Stimulated activated naive B cell treated with anti-CD40 and anti-IgM and Interleukin-4, amounts not matched to agents 10 μg/mL and 1 μg/mL and 100 μg/mL, for 72 hours (primary cell): Measurements from ENCODE around the gene TM9SF1.

Experiments
- ATAC-seq, 2 donors: fragments of 150-1000 bp; cut with Tn5 transposase; replicated peaks; 2 replicates each; pipeline ENCODE4 v1.10.0; 2021; ENCODE audit warnings: moderate library complexity in 1 of 2
- DNase-seq: peaks from one replicate; pipeline ENCODE4 v3.0.0; 2021
- H3K27ac Mint-ChIP-seq: one replicate; pipeline ENCODE4 v1.8.0; 2022; ENCODE audit warnings: mild to moderate bottlenecking, mixed read lengths
- H3K27me3 Mint-ChIP-seq, 2 donors: one replicate each; pipeline ENCODE4 v1.8.0; 2022; ENCODE audit warnings: mixed read lengths in 2 of 2
- H3K36me3 Mint-ChIP-seq, 2 donors: one replicate each; pipeline ENCODE4 v1.8.0; 2022; ENCODE audit warnings: mixed read lengths in 2 of 2, mild to moderate bottlenecking in 1 of 2
- H3K4me1 Mint-ChIP-seq, 2 donors: one replicate each; pipeline ENCODE4 v1.8.0; 2022; ENCODE audit warnings: mixed read lengths in 2 of 2, mild to moderate bottlenecking in 1 of 2
- H3K4me3 Mint-ChIP-seq, 2 donors: one replicate each; pipeline ENCODE4 v1.8.0; 2022; ENCODE audit warnings: mild to moderate bottlenecking in 2 of 2, mixed read lengths in 2 of 2, moderate library complexity in 1 of 2
- H3K9me3 Mint-ChIP-seq, 2 donors: one replicate each; pipeline ENCODE4 v1.8.0; 2022; ENCODE audit warnings: mixed read lengths in 2 of 2, mild to moderate bottlenecking in 1 of 2

The TM9SF1 gene

DNA sequence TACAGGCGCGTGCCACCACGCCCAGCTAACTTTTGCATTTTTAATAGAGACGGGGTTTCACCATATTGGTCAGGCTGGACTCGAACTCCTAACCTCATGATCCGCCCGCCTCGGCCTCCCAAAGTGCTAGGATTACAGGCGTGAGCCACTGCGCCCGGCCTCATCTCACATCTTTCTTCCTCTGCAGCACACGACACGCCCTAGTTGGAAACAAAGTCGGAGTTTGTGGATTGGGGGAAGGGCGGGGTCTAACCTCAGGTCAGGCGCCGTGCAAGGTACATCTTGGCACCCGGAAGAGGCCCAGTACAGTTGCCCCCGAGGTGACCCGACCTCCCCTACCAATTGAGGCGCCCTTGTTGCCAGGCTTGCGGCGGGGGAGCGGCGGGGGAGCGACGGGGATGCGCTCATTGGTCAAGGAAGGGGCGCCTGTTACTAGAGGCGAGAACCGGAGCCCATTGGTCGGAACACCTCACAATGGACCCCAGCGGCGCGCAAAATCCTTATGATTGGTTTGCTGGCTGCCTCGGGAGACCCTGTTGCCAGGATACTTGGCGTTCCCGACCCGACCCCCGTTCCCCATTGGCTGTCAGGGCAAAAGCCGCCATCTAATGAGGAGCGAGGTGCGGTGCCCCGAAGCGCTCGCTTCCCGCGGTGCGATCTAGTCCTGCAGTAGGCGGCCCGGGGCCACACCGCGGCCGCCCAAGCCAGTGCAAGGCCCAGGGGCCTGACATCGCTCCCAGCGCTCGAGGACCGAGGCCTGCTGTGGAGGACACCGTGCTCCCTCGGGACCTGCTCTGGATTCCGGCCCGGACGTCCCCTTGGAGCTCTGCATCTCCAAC, 23.6 kb downstream of the TM9SF1 start, which contains the start of gene REC8:
Gene REC8 (plus strand): TSS at position 659 of the 839 bp plus-strand sequence. CDS start 473 bp downstream, outside the sequence.
- peaks cover 22 to 31% of the 10 kb centered on the region in 2 donors for H3K36me3 Mint-ChIP-seq
- peak; percentile 71 for DNase-seq
- H3K27ac Mint-ChIP-seq: peak within 1 kb of the TSS; percentile 75
- ATAC-seq: peak; percentile 87 to 90
- peaks cover 15 to 29% of the 10 kb centered on the region in 2 donors for H3K4me1 Mint-ChIP-seq
- no peaks in the 10 kb centered on the region for H3K27me3 Mint-ChIP-seq
- H3K9me3 Mint-ChIP-seq: no peaks in the 10 kb centered on the region
- peak within 1 kb of the TSS; percentile 84 to 99 for H3K4me3 Mint-ChIP-seq

DNA sequence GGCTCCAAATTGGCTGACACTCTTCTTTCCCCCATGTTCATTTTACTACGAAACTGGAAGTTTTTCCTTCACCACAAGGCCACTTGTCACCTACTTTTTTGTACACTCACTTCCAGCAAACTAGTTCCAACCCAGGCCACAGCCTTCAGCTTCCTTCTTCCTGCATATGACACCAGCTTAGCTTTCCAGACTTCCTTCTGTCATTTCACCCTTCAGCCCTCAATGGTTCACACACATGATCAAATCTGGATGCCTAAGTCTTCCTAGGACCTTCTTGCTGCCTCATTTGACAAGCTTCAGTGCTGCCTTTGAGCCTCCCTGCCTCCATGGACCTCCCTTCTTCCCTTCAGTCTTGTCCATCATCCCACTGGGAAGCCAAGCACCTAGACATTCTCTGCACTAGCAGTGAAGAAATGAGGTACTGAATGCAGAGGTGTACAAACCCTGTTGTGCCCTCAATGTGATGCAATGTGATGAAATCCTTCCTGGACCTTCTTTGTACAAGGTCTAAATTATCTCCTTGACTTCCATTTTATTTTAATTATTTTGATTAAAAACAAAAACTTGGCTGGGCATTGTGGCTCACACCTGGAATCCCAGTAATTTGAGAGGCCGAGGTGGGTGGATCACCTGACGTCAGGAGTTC, 27.6 kb downstream of the TM9SF1 start:
- H3K4me3 Mint-ChIP-seq: no peak overlapping the region

DNA sequence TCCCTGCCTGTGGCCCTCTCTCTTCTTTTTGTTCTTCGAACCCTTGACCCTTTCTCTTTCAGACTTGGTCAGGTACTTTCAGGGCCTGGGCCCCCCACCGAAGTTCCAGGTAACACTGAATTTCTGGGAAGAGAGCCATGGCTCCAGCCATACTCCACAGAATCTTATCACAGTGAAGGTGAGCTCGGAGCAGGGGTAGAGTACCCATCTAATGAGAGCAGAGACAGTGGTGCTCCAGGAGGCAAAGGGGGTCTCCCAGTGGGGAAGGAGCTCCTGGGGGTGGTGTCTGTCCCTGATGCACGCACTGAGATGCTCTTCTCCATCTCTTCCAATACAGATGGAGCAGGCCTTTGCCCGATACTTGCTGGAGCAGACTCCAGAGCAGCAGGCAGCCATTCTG, 29.5 kb downstream of the TM9SF1 start:
- no peaks in the 10 kb centered on the region for H3K27me3 Mint-ChIP-seq
- DNase-seq (no peak), ATAC-seq (no peak)
- peak overlapping the region; percentile 82 for H3K27ac Mint-ChIP-seq
- peaks cover 34 to 54% of the 10 kb centered on the region in 2 donors for H3K4me1 Mint-ChIP-seq
- peaks cover 65 to 74% of the 10 kb centered on the region in 2 donors for H3K36me3 Mint-ChIP-seq
- no peak overlapping the region for H3K4me3 Mint-ChIP-seq
- H3K9me3 Mint-ChIP-seq: no peaks in the 10 kb centered on the region

More for the DNA sequence above, 27.6 kb downstream of the TM9SF1 start:
- Mint-ChIP-seq H3K27me3 (no peaks in the 10 kb centered on the region), H3K27ac (peak overlapping the region; percentile 37), H3K9me3 (no peaks in the 10 kb centered on the region), H3K4me1 (peaks cover 36 to 57% of the 10 kb centered on the region in 2 donors), H3K36me3 (peaks cover 58 to 65% of the 10 kb centered on the region in 2 donors)
- DNase-seq: no peak
- no peak for ATAC-seq

DNA sequence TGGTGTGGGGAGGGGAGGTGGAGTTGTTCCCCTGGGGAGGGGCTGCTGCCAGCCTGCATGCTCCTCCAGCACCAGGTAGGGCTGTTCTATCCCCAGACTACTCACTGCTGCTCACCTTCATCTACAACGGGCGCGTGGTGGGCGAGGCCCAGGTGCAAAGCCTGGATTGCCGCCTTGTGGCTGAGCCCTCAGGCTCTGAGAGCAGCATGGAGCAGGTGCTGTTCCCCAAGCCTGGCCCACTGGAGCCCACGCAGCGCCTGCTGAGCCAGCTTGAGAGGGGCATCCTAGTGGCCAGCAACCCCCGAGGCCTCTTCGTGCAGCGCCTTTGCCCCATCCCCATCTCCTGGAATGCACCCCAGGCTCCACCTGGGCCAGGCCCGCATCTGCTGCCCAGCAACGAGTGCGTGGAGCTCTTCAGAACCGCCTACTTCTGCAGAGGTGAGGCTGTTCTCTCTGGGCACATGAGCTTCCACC, 30.7 kb downstream of the TM9SF1 start:
- H3K9me3 Mint-ChIP-seq: no peaks in the 10 kb centered on the region
- H3K4me3 Mint-ChIP-seq: no peak overlapping the region
- DNase-seq (no peak), ATAC-seq (no peak)
- no peaks in the 10 kb centered on the region for H3K27me3 Mint-ChIP-seq
- H3K27ac Mint-ChIP-seq: peak overlapping the region; percentile 34
- peaks cover 42 to 65% of the 10 kb centered on the region in 2 donors for H3K4me1 Mint-ChIP-seq
- peaks cover 72 to 80% of the 10 kb centered on the region in 2 donors for H3K36me3 Mint-ChIP-seq

DNA sequence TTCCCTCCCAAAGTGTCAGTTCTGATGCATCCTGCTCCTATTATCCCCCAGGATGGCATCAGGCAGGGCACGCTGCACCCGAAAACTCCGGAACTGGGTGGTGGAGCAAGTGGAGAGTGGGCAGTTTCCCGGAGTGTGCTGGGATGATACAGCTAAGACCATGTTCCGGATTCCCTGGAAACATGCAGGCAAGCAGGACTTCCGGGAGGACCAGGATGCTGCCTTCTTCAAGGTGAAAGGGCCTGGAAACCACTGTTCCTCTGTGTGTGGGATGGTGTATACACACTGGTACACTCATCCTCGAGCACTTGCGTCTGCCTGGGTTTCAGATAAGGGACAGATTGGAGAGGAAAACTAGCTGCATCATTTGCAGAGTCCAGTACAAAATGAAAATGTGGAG, 33.1 kb downstream of the TM9SF1 start:
- Mint-ChIP-seq H3K27me3 (no peaks in the 10 kb centered on the region), H3K4me3 (peak overlapping the region; percentile 88 to 91), H3K36me3 (peaks cover 73 to 78% of the 10 kb centered on the region in 2 donors), H3K4me1 (peaks cover 37 to 66% of the 10 kb centered on the region in 2 donors), H3K9me3 (no peaks in the 10 kb centered on the region), H3K27ac (peak overlapping the region; percentile 94)
- no peak for DNase-seq
- ATAC-seq: no peak

DNA sequence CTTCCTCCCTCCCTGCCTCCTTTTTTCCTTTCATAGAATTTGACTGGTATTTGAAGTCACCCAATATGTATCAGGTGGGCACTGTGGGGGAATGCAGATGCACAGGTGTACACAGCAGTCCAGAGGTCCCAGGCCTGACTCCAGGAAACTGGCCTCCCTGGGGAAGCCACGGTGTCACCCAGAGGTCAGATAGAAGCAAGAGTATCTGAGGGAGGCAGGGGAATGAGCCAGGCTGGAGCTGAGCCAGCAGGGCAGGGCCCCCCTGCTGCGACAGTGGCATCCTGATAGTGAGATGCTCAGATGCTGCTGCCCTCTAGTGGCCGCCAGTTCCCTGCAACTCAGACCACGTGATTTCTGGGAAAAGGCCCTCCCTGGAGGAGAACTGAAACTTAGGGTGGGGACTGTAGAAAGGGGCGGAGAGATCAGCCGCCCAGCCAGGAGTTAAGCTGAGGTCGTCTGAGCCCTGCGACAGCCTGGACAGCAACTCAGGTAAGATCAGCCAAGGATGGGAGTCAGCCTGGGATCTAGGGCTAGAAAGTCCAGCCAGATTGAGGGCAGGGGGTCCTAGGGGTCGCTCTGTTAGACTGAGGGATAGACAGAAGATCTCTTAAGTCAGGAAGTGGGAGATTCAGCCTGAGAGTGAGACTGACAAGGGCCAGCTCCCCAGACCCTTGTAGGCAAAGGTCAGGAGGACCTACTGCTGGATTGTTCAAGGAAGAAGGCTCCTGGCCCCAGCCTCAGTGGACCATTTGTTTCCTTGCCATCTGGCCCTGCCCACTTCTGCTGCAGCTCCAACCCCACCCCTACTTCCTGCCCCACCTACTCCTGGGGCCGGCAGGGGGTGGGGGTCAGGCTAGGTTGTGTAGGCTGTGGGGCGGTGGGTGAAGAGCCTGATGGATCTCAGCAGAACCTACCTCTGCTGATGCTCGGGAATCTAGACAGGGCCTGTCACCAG, 34.1 kb downstream of the TM9SF1 start, which contains the start of gene IRF9:
Gene IRF9 (plus strand): TSS at position 416 of the 955 bp plus-strand sequence. CDS start 880 bp downstream, outside the sequence.
- no peaks in the 10 kb centered on the region for H3K9me3 Mint-ChIP-seq
- H3K4me1 Mint-ChIP-seq: peaks cover 40 to 61% of the 10 kb centered on the region in 2 donors
- no peaks in the 10 kb centered on the region for H3K27me3 Mint-ChIP-seq
- peak within 1 kb of the TSS; percentile 94 for H3K27ac Mint-ChIP-seq
- peaks cover 69 to 74% of the 10 kb centered on the region in 2 donors for H3K36me3 Mint-ChIP-seq
- ATAC-seq: peak; percentile 97
- H3K4me3 Mint-ChIP-seq: peak within 1 kb of the TSS; percentile 88 to 91
- DNase-seq: peak; percentile 93

DNA sequence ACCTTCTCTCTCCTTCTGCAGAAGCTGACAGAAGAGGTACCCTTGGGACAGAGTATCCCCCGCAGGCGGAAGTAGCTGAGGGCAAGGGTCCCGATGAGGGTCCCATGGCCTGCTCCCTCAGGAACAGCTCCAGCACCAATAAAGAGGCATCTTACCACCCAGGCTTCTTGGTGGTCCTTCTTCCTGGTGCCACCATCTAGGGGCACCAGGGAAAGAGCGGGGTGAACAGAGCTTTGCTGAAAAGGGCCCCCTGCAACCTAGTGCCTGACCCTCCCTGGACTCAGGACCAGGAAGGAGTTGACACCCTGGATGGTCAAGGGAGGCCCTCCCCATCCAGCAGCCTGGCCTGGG, 34.8 kb downstream of the TM9SF1 start:
- Mint-ChIP-seq H3K4me1 (peaks cover 39 to 57% of the 10 kb centered on the region in 2 donors), H3K9me3 (no peaks in the 10 kb centered on the region)

DNA sequence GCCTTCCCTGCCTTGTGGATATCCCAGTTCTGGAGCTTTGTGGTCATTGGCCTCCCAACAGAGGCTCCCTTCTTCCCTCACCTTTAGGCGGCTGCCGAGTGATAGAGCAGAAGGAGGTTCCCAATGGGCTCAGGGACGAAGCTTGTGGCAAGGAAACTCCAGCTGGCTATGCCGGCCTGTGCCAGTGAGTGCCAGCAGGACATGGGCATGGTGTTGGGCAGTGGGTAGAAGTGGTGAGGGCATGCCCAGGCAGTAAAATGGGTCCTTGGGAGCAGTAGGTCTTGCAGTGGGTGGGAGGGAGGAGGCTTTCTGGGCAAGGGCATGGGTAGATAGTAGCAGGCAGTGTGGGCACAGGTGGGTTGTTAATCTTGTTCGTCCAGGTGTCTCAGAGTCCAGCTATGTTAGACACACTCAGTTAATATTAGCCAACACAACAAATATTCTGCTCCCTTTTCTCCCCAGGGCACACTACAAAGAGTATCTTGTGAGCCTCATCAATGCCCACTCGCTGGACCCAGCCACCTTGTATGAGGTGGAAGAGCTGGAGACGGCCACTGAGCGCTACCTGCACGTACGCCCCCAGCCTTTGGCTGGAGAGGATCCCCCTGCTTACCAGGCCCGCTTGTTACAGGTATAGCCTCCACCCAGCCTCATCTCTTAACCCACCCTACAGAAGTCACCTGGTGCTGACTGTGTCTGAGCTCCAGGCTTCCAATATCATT, 35.3 kb downstream of the TM9SF1 start:
- peaks cover 69 to 73% of the 10 kb centered on the region in 2 donors for H3K36me3 Mint-ChIP-seq
- no peak overlapping the region for H3K4me3 Mint-ChIP-seq
- H3K9me3 Mint-ChIP-seq: no peaks in the 10 kb centered on the region
- DNase-seq (no peak), ATAC-seq (no peak)
- H3K27me3 Mint-ChIP-seq: no peaks in the 10 kb centered on the region
- peak overlapping the region; percentile 94 for H3K27ac Mint-ChIP-seq
- peaks cover 36 to 51% of the 10 kb centered on the region in 2 donors for H3K4me1 Mint-ChIP-seq

More for the DNA sequence above, 34.8 kb downstream of the TM9SF1 start:
- DNase-seq: no peak
- peak overlapping the region; percentile 94 for H3K27ac Mint-ChIP-seq
- H3K36me3 Mint-ChIP-seq: peaks cover 69 to 74% of the 10 kb centered on the region in 2 donors
- no peak overlapping the region for H3K4me3 Mint-ChIP-seq
- no peaks in the 10 kb centered on the region for H3K27me3 Mint-ChIP-seq
- no peak for ATAC-seq

DNA sequence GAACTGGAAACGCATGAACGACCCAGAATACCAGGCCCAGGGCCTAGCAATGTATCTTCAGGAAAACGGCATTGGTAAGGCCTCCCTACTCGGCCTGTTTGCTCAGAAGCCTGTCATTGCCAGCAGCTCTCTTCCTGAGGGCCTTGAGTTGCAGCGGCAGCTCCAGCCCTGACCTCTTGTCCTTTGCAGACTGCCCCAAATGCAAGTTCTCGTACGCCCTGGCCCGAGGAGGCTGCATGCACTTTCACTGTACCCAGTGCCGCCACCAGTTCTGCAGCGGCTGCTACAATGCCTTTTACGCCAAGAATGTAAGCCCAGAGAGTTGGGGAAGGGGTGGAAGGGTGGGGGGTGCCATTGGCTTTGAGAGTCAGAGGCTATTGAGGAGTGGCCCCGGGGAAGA, 37.9 kb downstream of the TM9SF1 start:
- ATAC-seq: no peak
- Mint-ChIP-seq H3K9me3 (no peaks in the 10 kb centered on the region), H3K36me3 (peaks cover 47 to 52% of the 10 kb centered on the region in 2 donors), H3K4me1 (peaks cover 19 to 25% of the 10 kb centered on the region in 2 donors), H3K4me3 (no peak overlapping the region), H3K27me3 (no peaks in the 10 kb centered on the region), H3K27ac (peak overlapping the region; percentile 7)
- DNase-seq: no peak

DNA sequence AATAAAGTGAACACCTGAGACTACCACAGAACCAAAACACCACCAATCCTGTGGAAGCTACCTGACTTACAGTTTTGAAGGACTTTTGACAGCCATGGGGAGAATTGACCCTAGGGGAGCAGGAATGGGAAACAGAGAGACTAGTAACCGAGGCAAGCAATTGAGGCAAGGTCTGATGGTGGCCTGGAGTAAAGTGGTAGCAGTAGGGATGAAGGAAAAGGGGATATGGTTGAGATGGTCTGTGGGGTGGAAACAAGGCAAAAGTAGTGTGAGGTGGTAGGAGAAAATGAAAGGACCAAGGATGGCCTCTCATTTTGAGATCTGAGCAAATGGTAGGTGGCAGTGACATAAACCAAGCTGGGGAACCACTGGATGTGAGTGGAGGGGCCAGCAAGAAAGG, 38.4 kb downstream of the TM9SF1 start:
- Mint-ChIP-seq H3K4me1 (peaks cover 15 to 20% of the 10 kb centered on the region in 2 donors), H3K36me3 (peaks cover 45 to 50% of the 10 kb centered on the region in 2 donors), H3K4me3 (no peak overlapping the region), H3K9me3 (no peaks in the 10 kb centered on the region), H3K27me3 (no peaks in the 10 kb centered on the region), H3K27ac (peak overlapping the region; percentile 7)
- ATAC-seq (no peak), DNase-seq (no peak)

DNA sequence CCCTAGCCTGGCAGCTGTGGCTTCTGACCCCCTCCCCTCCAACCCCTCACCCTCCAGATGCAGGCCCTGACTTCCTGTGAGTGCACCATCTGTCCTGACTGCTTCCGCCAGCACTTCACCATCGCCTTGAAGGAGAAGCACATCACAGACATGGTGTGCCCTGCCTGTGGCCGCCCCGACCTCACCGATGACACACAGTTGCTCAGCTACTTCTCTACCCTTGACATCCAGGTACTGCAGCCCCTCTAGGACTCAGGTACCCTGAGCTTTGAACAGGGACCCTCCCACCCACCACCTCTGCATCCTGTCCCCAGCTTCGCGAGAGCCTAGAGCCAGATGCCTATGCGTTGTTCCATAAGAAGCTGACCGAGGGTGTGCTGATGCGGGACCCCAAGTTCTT, 40.1 kb downstream of the TM9SF1 start:
- Mint-ChIP-seq H3K9me3 (no peaks in the 10 kb centered on the region), H3K27me3 (no peaks in the 10 kb centered on the region), H3K4me1 (peaks cover 12 to 15% of the 10 kb centered on the region in 2 donors), H3K4me3 (no peak overlapping the region), H3K27ac (no peak overlapping the region), H3K36me3 (peaks cover 44 to 48% of the 10 kb centered on the region in 2 donors)
- ATAC-seq (no peak), DNase-seq (no peak)

DNA sequence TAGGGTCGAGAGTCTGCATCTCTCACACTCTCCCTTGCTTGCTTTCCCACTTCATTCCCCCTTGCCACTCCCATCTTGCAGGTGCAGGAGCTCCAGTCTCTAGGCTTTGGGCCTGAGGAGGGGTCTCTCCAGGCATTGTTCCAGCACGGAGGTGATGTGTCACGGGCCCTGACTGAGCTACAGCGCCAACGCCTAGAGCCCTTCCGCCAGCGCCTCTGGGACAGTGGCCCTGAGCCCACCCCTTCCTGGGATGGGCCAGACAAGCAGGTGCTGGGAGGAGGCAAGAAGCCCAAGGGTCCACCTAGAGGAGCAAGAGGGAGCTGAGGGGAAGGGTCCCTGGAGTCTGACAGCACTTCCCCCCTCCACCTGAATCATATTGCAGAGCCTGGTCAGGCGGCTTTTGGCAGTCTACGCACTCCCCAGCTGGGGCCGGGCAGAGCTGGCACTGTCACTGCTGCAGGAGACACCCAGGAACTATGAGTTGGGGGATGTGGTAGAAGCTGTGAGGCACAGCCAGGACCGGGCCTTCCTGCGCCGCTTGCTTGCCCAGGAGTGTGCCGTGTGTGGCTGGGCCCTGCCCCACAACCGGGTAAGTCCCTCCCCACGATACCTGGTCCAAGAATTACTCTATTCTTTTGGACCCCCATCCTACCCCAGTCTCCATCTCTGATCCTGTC, 43.7 kb downstream of the TM9SF1 start:
- no peak overlapping the region for H3K4me3 Mint-ChIP-seq
- no peak for DNase-seq
- peaks cover 18 to 30% of the 10 kb centered on the region in 2 donors for H3K4me1 Mint-ChIP-seq
- no peaks in the 10 kb centered on the region for H3K27me3 Mint-ChIP-seq
- no peak for ATAC-seq
- H3K27ac Mint-ChIP-seq: no peak overlapping the region
- H3K36me3 Mint-ChIP-seq: peaks cover 38 to 39% of the 10 kb centered on the region in 2 donors
- no peaks in the 10 kb centered on the region for H3K9me3 Mint-ChIP-seq

DNA sequence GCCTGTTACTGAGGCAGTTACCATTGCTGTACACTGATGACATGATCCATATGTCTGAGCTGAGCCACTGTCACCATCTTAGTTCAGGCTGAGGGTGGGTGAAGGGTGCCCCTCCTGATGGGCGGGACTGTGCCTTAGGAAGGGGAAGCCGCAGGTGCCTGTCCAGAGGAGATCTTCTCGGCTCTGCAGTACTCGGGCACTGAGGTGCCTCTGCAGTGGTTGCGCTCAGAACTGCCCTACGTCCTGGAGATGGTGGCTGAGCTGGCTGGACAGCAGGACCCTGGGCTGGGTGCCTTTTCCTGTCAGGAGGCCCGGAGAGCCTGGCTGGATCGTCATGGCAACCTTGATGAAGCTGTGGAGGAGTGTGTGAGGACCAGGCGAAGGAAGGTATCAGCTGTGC, 44.2 kb downstream of the TM9SF1 start:
- H3K36me3 Mint-ChIP-seq: peaks cover 41% of the 10 kb centered on the region in 2 donors
- H3K4me1 Mint-ChIP-seq: peaks cover 18 to 34% of the 10 kb centered on the region in 2 donors
- ATAC-seq (no peak), DNase-seq (no peak)
- no peaks in the 10 kb centered on the region for H3K27me3 Mint-ChIP-seq
- H3K4me3 Mint-ChIP-seq: no peak overlapping the region
- H3K27ac Mint-ChIP-seq: no peak overlapping the region
- H3K9me3 Mint-ChIP-seq: no peaks in the 10 kb centered on the region
